Measurements from ENCODE around the gene APOBEC3C.
"Not testable (repeated sequence)": the region's sequence is repeated elsewhere in the genome, so short reads cannot be mapped to it uniquely, and the experiment has no call there.

GRCh38 chr22:39020021-39020651, 6.1 kb downstream of the APOBEC3C start:
- not testable (repeated sequence) for TF ChIP-seq CTCF (IDR thresholded peaks at IDR 0.05; ENCODE audit: low read length); EZH2 (IDR thresholded peaks at IDR 0.05; ENCODE audit: borderline replicate concordance, low read length)

Data from OCI-LY1 (cell line).